Heart left ventricle (tissue), 13 donors: ENCODE measurements around the gene CTBP1.

Experiments used
- POLR2A ChIP-seq, 2 donors: fragments of 450-650 bp; IDR thresholded peaks; one replicate each; pipeline ENCODE4 v1.6.1; 2017; ENCODE audit warnings: antibody characterized with exemption in 2 of 2, mild to moderate bottlenecking in 2 of 2, moderate library complexity in 2 of 2
- TF ChIP-seq, protein P1 (sequence below), 12 donors: fragments of 200-600 bp; sonication (generic) in 4 of 12; IDR thresholded peaks; one replicate each; pipeline versions ENCODE4 v1.5.0 to v1.8.0; 2018 to 2022; ENCODE audit warnings: antibody characterized with exemption in 12 of 12, mild to moderate bottlenecking in 5 of 12
- donor health status: ischemic (EF 13 %, LVEDD 7.1; RV severe dilation, severe dysfunction).
- donor health status: DM: no; HTN: yes; CAD: no.
- donor health status: DM: no; HTN: no; CAD: no.
- donor health status: ischemic (EF 25% LVEDD 6.9; RV normal size, moderate dysfunction).
- donor health status: ischemic (EF 25% LVEDD 5.7; RV mildly dilated, moderate dysfunction).
- donor health status: ischemic (EF 35%, LVEDD 5.7; RV mildly dilated, moderate dysfunction).
- donor health status: nonischemic (EF 11% LVEDD 7.7; RV severe dilation, severe dysfunction).
- donor health status: DM: yes; HTN: yes; CAD: no.
- donor health status: PGD.
- donor health status: ischemic (EF 29% LVEDD 5.4; RV normal size, mild dysfunction).
- donor health status: nonischemic (EF 23%, LVEDD 6.1; RV moderate dilation, normal function).

DNA sequence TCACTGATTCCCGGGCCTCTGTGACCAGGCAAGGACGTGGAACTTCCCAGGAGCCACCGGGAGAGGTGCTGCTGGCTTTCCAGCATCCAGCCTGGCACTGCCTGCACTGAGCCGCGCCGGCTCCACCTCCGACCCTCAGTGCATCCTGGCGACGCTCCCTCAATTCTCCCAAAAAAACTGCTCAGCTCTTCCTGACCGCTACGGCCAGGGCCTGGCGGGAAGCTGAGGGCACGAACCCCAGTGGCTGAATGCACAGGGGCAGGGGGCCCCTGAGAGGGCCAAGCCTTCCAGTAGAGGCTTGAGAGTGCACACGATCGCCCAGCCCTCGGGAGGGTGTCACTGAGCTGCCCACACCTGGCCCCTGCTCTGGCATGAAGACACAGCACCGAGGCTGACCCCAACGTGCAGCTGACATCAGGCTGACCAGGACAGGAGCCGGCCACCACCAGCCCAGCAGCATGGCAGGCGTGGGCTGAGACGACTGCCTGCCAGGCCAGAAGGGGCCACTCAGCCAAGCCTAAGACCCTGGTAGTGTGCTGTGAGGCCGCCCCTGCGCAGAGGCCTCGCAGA lies 6.9 kb downstream of the CTBP1 start:
- TF ChIP-seq, protein P1, sequence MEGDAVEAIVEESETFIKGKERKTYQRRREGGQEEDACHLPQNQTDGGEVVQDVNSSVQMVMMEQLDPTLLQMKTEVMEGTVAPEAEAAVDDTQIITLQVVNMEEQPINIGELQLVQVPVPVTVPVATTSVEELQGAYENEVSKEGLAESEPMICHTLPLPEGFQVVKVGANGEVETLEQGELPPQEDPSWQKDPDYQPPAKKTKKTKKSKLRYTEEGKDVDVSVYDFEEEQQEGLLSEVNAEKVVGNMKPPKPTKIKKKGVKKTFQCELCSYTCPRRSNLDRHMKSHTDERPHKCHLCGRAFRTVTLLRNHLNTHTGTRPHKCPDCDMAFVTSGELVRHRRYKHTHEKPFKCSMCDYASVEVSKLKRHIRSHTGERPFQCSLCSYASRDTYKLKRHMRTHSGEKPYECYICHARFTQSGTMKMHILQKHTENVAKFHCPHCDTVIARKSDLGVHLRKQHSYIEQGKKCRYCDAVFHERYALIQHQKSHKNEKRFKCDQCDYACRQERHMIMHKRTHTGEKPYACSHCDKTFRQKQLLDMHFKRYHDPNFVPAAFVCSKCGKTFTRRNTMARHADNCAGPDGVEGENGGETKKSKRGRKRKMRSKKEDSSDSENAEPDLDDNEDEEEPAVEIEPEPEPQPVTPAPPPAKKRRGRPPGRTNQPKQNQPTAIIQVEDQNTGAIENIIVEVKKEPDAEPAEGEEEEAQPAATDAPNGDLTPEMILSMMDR (IDR thresholded peaks at IDR 0.05), result no peak
- TF ChIP-seq POLR2A (IDR thresholded peaks at IDR 0.05), result no peak
